Measurements from ENCODE around the gene PITX2.

The PITX2 gene

GRCh38 chr4:110636171-110636679, 13.3 kb upstream of the PITX2 start:
- no peak for DNase-seq (ENCODE audit: low read depth)

GRCh38 chr4:110635163-110635865, 12.4 kb upstream of the PITX2 start:
- DNase-seq (ENCODE audit: low read depth) = no peak

DNA sequence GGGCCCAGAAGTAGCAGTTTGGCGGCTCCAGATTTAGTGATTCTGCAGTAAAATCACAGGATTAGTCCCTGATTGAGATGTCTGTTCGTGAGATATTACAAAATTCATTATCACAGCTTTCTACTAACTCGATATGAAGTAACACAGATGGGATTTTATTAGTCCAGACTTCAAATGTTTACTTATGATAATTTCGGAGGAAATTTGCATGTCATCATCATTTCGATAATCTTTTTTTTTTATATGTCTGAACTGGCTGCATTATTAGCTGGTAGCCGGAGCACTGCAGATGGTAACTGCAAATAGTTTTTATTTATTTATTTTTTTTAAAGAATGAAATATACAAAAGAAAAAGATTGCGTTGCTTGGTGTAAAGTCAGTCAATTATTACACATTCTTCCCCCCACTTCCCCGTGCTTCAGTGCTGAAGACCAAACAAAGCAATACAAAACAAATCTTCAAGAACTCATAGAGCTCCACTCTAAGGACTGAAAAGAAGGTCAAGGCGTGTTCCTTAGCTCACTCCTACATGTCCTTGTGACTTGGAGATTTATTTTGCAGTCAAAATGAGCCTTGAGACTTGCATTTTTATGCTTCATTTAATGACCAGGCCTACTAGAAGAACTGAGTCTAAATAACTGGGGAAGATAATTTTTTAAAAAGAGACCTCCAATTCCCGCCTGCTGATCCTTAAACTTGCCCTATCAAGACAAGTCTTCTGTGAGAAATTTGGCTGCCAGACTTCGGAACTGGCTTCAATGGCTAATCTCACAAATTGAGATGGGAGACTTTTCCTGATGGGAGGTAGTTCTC, 11.7 kb upstream of the PITX2 start:
- DNase-seq (ENCODE audit: low read depth) = no peak

GRCh38 chr4:110633358-110634341, 10.8 kb upstream of the PITX2 start:
- no peak for DNase-seq (ENCODE audit: low read depth)

- DNase-seq (ENCODE audit: low read depth) = no peak
These were observed 9.9 kb upstream of the PITX2 start for GRCh38 chr4:110632506-110633357.

- DNase-seq (ENCODE audit: low read depth) = peak; percentile 49
These were observed 9.0 kb upstream of the PITX2 start for GRCh38 chr4:110631584-110632505.

GRCh38 chr4:110630688-110631402, 8.0 kb upstream of the PITX2 start:
- DNase-seq (ENCODE audit: low read depth) = no peak

DNA sequence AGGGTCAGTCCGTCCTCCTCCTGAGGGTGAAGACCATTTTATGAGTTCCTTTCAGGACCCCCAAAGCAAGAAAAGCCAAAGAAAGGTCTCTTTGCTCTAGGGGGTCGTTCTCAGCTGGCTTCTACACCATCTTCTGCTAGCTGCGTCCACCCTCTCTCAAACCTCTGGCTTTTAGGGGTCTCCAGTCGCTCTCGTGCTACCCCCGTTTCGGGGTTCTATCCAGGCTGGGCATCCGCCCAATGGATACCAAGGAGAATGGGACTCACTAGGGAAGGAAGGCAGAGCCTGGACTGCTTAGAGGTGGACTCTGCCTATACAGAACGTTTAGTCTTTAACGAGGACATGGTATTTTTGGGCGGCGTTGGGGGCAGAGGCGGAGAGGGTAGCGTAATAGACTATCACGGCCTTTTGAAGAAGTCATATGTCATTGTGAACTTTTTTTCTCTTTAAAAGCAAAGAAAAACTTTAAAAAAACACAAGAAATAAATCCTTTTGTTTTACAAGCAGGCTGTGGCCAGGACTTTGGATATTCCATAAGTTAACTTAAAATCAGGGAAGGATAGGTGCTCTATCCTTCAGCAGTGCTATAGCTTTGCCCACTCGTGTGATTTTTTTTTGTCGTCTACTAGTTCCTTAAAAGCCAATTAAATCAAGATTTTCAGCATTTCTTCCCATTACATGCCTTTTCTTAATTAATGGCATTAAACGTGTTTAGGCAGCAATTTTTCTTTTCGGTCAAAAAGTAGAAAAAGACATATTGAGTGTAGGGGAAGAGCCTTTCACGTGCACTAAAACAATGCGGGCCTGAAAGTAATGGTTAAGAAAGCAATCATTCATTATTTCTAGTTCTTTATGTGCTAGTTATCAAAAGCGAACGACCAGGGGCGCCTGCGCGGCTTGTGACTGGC, 7.2 kb upstream of the PITX2 start:
- DNase-seq (ENCODE audit: low read depth) = no peak

DNA sequence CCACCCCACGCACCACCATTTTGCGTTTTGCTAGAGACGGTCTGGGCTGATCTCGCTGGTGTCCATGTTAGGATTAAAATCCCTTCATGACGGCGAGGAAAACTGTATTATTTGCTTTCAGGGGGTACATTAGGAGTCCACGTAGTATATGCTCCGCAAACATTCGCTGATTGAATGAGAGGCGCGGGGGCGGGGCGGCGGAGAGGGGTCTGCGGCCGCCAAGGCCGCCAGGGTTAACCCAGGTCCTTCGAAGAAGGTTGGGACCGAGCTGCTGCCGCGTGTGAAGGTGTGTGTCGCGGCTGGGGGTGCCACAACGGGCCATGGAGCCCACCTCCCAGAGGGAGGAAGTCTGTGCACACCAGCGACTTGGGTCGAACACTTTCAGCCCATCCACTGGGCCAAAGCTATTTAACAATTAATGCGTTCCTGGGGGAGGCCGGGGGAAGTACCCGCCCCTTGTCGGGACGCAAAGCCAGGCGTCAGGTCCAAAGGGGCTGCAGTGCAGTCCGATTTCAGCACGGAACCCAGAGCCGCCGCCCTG, 6.4 kb upstream of the PITX2 start:
- DNase-seq (ENCODE audit: low read depth) = no peak

GRCh38 chr4:110628663-110629213, 5.9 kb upstream of the PITX2 start:
- DNase-seq (ENCODE audit: low read depth) = no peak

- DNase-seq (ENCODE audit: low read depth) = no peak
These were observed 5.2 kb upstream of the PITX2 start for GRCh38 chr4:110627977-110628662.

DNA sequence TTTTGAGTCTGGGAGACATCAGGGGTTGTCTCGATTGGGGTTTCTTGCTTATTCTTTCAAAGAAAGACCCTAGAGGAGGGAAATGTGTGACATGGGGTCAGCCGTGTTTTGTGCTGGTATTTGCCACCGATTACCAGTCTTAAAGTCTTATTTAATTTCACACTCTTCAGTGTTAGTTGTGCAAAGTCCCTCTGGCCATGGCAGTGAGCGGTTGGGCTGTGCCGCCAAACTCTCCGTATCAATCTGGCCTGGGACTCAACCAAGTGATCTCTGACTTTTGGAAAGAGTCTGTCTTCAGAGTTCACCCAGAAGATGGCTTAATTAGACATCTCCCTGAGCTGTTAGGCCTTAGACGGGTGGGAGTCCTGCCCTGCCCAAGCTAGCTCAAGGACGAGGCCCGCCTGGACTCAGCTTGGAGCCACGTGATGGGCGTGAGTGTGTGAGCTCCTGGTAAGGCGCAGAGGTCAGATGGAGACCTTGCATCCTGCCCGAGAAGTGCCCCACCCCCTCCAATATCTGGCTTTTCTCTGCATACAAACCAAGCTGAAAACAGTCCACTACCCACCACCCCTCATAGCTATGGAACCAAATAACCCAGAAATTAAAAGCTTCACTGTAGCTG, 3.8 kb upstream of the PITX2 start:
- no peak for DNase-seq (ENCODE audit: low read depth)

DNA sequence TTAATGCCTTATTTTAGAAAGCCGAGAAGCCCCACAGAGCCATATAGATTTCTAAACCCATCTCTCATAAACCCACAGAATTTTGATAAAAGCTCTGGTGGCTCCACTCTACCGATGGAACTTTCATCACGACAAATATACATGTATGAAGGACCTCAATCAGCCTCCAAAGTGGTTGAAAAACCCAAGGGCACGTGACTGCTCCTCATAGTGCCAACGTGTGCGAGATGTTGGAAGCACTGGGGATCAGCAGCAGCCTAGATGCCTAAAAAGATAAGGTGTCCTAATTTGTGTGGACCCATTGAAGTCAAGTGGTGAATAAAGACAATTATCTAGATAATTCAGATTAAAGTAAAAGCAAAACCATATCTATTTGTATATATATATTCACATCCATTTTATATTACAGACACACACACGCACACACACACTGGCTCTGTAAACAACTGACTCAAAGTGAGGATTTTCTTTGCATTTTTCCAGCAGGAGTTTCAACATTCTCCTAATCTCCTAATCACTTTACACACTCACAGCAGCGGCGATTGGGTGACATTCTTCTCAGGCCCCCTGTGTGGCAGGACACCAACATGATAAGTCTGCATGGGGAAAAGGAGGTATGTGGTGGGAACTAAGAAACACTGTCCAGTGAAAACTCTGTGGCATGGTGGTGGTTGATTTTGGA, 2.8 kb upstream of the PITX2 start:
- DNase-seq (ENCODE audit: low read depth) = no peak

DNA sequence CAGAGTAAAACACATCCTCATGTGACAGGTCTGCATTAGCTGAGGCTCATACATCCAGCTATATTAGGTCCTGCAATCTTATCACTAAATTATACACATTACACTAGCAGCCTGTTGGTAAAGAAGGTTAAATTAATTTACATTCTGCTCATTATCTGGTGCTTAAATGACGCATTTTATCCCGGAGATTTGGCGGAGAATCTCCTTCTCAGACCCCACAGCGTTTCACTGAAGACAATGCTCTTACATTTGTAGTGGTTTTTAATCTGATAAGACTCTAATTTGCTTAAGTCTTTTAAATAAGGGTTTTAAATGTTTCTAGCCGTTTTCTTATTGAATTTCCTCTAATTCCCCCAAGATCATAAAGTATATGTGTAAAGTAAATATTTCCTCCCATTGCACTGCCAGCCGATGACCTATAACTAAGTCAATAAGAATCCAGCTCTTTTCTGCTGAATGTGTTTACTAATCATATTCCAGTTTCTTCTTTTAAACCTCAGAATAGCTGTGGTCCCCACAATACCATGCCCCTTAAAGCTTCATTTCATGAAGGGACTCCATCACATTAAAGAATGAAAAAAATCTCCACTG, 2.1 kb upstream of the PITX2 start:
- DNase-seq (ENCODE audit: low read depth) = no peak

DNA sequence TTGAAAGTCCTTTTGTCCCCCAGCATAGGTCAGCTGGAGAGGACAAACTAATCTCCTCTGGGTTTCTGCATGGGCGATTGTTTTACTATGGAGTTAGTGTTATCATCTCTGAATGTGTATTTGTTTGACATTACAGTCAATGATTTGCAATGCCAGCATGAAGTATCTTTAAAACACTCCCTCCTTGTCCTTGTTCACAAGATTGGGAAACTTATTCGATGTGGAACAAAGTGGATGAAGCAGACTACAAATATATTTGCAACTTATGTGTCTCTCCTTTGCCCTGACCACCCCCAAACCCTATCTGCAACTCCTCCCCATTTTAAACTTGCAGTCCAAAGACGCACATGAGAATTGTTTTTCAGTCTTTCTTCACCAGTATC, 1.5 kb upstream of the PITX2 start:
- DNase-seq (ENCODE audit: low read depth) = no peak

All from activated T-cell treated with anti-CD3 and anti-CD28 coated beads for 48 hours (primary cell).